Neural progenitor cell (in vitro differentiated cells): ENCODE results near the gene DIPK1B. TPM values are rescaled to one million over a fixed set of nuclear protein-coding genes. Genes with fewer than 3 reads are reported as not detected.

ENCODE experiments used
- DNase-seq: peaks from one replicate; pipeline ENCODE4 v3.0.0-alpha.2; 2016; ENCODE audit warnings: low spot score
- H2AFZ ChIP-seq: fragments of 200-600 bp; sonication (generic); replicated peaks from 2 replicates; pipeline ENCODE4 v1.6.1; 2016; ENCODE audit warnings: antibody characterized with exemption
- H3F3A ChIP-seq: fragments of 200-600 bp; sonication (generic); 2 replicates; pipeline ENCODE4 v1.6.1; 2016; ENCODE audit warnings: antibody characterized with exemption, low read depth
- H3K27ac ChIP-seq: fragments of 200-600 bp; sonication (generic); 2 replicates; pipeline ENCODE4 v1.5.1; 2016; ENCODE audit warnings: mild to moderate bottlenecking
- H3K27me3 ChIP-seq: fragments of 200-600 bp; sonication (generic); 2 replicates; pipeline ENCODE4 v1.6.1; 2016; ENCODE audit warnings: mild to moderate bottlenecking, moderate library complexity
- H3K36me3 ChIP-seq: fragments of 200-600 bp; sonication (generic); 2 replicates; pipeline ENCODE4 v1.5.1; 2016
- H3K4me1 ChIP-seq: fragments of 200-600 bp; sonication (generic); 2 replicates; pipeline ENCODE4 v1.6.1; 2016; ENCODE audit warnings: mixed run types
- H3K4me2 ChIP-seq: fragments of 200-600 bp; sonication (generic); 2 replicates; pipeline ENCODE4 v1.6.1; 2016
- H3K4me3 ChIP-seq: fragments of 200-600 bp; sonication (generic); 2 replicates; pipeline ENCODE4 v1.5.1; 2016
- H3K79me2 ChIP-seq: fragments of 200-600 bp; sonication (generic); 2 replicates; pipeline ENCODE4 v1.6.1; 2016; ENCODE audit warnings: low read depth
- H3K9ac ChIP-seq: fragments of 200-600 bp; sonication (generic); 2 replicates; pipeline ENCODE4 v1.6.1; 2016
- H3K9me3 ChIP-seq: fragments of 200-600 bp; sonication (generic); 2 replicates; pipeline ENCODE4 v1.5.1; 2016; ENCODE audit warnings: low read depth
- H4K20me1 ChIP-seq: fragments of 200-600 bp; sonication (generic); 2 replicates; pipeline ENCODE4 v1.6.1; 2016; ENCODE audit warnings: low read depth
- H3K27ac Mint-ChIP-seq: 3 replicates; pipeline ENCODE4 v1.8.0; 2021; ENCODE audit warnings: mixed read lengths
- H3K27me3 Mint-ChIP-seq: 2 replicates; pipeline ENCODE4 v1.8.0; 2022; ENCODE audit warnings: low read depth, mild to moderate bottlenecking, inconsistent platforms, moderate library complexity, mixed read lengths; ENCODE audit not compliant: insufficient read depth
- H3K36me3 Mint-ChIP-seq: 3 replicates; pipeline ENCODE4 v1.8.0; 2021; ENCODE audit warnings: mixed read lengths
- H3K4me1 Mint-ChIP-seq: 3 replicates; pipeline ENCODE4 v1.8.0; 2021; ENCODE audit warnings: mixed read lengths
- H3K4me3 Mint-ChIP-seq: 3 replicates; pipeline ENCODE4 v1.8.0; 2021; ENCODE audit warnings: mild to moderate bottlenecking, moderate library complexity, mixed read lengths
- H3K9me3 Mint-ChIP-seq: 3 replicates; pipeline ENCODE4 v1.8.0; 2020; ENCODE audit warnings: mixed read lengths
- CTCF ChIP-seq: fragments of 200-600 bp; sonication (generic); IDR thresholded peaks from 2 replicates; pipeline ENCODE4 v1.5.1; 2017; ENCODE audit warnings: antibody characterized with exemption, mild to moderate bottlenecking
- EZH2 ChIP-seq: fragments of 200-600 bp; sonication (generic); IDR thresholded peaks from 2 replicates; pipeline ENCODE4 v1.6.1; 2017; ENCODE audit warnings: antibody characterized with exemption, mild to moderate bottlenecking, moderate library complexity
- EZH2phosphoT487 ChIP-seq: fragments of 200-600 bp; sonication (generic); IDR thresholded peaks from 2 replicates; pipeline ENCODE4 v1.6.1; 2017; ENCODE audit warnings: antibody characterized with exemption
- total RNA-seq: library from RNA; depleted of rRNA; stranded (reverse); fragments of >200 nt; gene quantifications from 2 replicates; pipeline ENCODE4 v1.2.3, GENCODE V29; 2015; ENCODE audit warnings: low replicate concordance

DIPK1B gene
- total RNA-seq, 1 donor from 2014 or later, result 11.8 TPM

DNA sequence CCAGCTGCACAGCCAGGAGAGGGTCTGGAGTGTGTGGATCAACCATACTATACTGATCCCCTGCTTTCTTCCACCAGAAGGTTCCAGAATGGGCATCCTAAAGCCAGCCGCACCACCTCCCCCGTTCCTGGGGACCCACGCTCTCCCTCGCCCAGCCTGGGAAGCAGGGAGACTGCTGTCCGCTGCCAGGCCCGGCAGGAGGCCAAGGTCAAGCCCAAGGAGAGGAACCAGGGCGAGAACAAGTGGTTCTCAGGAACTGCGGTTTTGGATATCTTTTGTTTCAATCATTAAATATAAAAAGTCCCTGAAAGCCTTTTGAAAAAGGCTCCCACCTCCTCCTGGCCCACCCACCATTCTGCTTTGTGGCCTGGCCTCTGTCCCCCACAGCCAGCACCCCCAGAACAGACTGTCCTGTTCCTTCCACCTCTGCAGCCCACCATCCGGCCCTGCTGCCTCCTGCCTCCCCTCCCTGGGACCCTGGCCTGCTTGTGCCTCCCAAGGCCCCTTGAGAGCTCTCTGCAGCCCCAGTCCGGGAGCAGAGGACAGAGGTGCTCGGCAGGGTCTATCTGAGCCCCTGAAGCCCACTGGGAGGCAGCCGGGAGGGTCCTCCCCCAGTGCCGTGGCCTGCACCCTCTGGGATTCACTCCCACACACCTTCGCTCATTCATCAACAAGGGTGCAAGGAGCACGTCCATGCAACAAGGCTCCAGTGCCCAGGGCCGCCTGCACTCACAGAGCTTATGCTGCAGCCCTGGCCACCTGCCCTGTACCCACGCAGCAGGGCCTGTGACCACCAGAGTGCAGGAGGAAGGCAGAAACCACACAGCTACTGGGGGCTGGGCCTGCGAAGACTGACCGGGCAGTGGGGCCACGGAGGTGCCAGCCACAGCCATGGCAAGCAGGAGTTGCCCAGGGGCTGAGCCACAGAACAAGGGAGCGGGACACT lies 36.6 kb downstream of the DIPK1B start:
- Histone ChIP-seq H4K20me1 (no peaks in the 10 kb centered on the region), H3K9me3 (no peaks in the 10 kb centered on the region), H2AFZ (no peak overlapping the region), H3K9ac (no peak overlapping the region), H3K4me3 (no peak overlapping the region), H3K27ac (no peak overlapping the region), H3K4me2 (no peak overlapping the region), H3K36me3 (no peaks in the 10 kb centered on the region), H3K27me3 (no peaks in the 10 kb centered on the region), H3F3A (no peaks in the 10 kb centered on the region), H3K4me1 (no peaks in the 10 kb centered on the region), H3K79me2 (no peaks in the 10 kb centered on the region)
- H3K27me3 Mint-ChIP-seq, result peaks cover 6% of the 10 kb centered on the region
- no peaks in the 10 kb centered on the region for H3K4me1 Mint-ChIP-seq
- no peak for DNase-seq
- H3K36me3 Mint-ChIP-seq, result no peaks in the 10 kb centered on the region
- no peak overlapping the region for H3K4me3 Mint-ChIP-seq
- peaks cover 10% of the 10 kb centered on the region for H3K9me3 Mint-ChIP-seq
- no peak overlapping the region for H3K27ac Mint-ChIP-seq
- TF ChIP-seq CTCF (no peak), EZH2phosphoT487 (no peak), EZH2 (no peak)

GRCh38 chr9:136750526-136750925 lies 38.2 kb downstream of the DIPK1B start:
- Histone ChIP-seq H3K4me3 (no peak overlapping the region), H3K9ac (no peak overlapping the region), H4K20me1 (no peaks in the 10 kb centered on the region), H3F3A (peaks cover 4% of the 10 kb centered on the region), H3K4me2 (no peak overlapping the region), H3K27ac (no peak overlapping the region), H3K79me2 (no peaks in the 10 kb centered on the region), H3K27me3 (no peaks in the 10 kb centered on the region), H3K36me3 (no peaks in the 10 kb centered on the region), H2AFZ (no peak overlapping the region), H3K9me3 (no peaks in the 10 kb centered on the region), H3K4me1 (peaks cover 3% of the 10 kb centered on the region)
- Mint-ChIP-seq H3K4me3 (no peak overlapping the region), H3K36me3 (no peaks in the 10 kb centered on the region), H3K9me3 (peaks cover 13% of the 10 kb centered on the region), H3K27ac (no peak overlapping the region), H3K27me3 (peaks cover 8% of the 10 kb centered on the region), H3K4me1 (no peaks in the 10 kb centered on the region)
- no peak for DNase-seq
- TF ChIP-seq EZH2phosphoT487, result no peak
- no peak for TF ChIP-seq CTCF

DNA sequence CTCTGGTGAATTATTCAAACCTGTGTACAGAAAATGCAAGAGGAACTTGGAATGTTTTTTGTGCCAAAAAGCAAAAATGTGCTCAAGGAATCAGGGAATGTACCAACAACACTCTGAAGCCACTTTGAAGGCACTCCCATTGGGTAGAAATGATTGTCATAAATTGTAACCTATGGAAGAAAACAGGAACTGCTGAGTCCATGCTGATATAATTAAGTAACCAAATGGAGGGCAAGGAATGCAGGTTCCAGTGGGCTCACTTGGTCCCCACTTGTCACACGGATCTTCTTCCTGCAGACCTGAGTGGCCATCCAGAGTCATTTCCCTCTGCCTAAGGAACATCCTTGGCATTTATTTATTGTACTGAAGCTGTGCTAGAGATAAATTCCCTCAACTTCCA lies 38.9 kb downstream of the DIPK1B start:
- no peak for DNase-seq
- Histone ChIP-seq H3K9ac (no peak overlapping the region), H3K36me3 (no peaks in the 10 kb centered on the region), H2AFZ (no peak overlapping the region), H3K4me1 (peaks cover 3% of the 10 kb centered on the region), H3K27ac (no peak overlapping the region), H3K27me3 (no peaks in the 10 kb centered on the region), H4K20me1 (no peaks in the 10 kb centered on the region), H3K4me2 (no peak overlapping the region), H3F3A (peaks cover 4% of the 10 kb centered on the region), H3K9me3 (no peaks in the 10 kb centered on the region), H3K79me2 (no peaks in the 10 kb centered on the region), H3K4me3 (no peak overlapping the region)
- peaks cover 14% of the 10 kb centered on the region for H3K27me3 Mint-ChIP-seq
- H3K27ac Mint-ChIP-seq, result no peak overlapping the region
- H3K9me3 Mint-ChIP-seq, result peaks cover 13% of the 10 kb centered on the region
- H3K36me3 Mint-ChIP-seq, result no peaks in the 10 kb centered on the region
- no peak for TF ChIP-seq EZH2phosphoT487
- no peak overlapping the region for H3K4me3 Mint-ChIP-seq
- H3K4me1 Mint-ChIP-seq, result no peaks in the 10 kb centered on the region

GRCh38 chr9:136751814-136752213 lies 39.4 kb downstream of the DIPK1B start:
- Mint-ChIP-seq H3K27me3 (peaks cover 14% of the 10 kb centered on the region), H3K4me1 (no peaks in the 10 kb centered on the region), H3K4me3 (no peak overlapping the region), H3K9me3 (peaks cover 16% of the 10 kb centered on the region), H3K36me3 (no peaks in the 10 kb centered on the region), H3K27ac (no peak overlapping the region)
- Histone ChIP-seq H3K79me2 (no peaks in the 10 kb centered on the region), H3K4me1 (peaks cover 3% of the 10 kb centered on the region), H3K4me2 (no peak overlapping the region), H3K27ac (no peak overlapping the region), H3K9ac (no peak overlapping the region), H3F3A (peaks cover 4% of the 10 kb centered on the region), H2AFZ (no peak overlapping the region), H3K4me3 (no peak overlapping the region), H3K27me3 (no peaks in the 10 kb centered on the region), H4K20me1 (no peaks in the 10 kb centered on the region), H3K36me3 (no peaks in the 10 kb centered on the region), H3K9me3 (no peaks in the 10 kb centered on the region)
- no peak for TF ChIP-seq EZH2
- no peak for TF ChIP-seq EZH2phosphoT487
- TF ChIP-seq CTCF, result no peak
- no peak for DNase-seq
